GM19324 (cell line): ENCODE data around the gene MISFA.
"Not testable (repeated sequence)": the region's sequence is repeated elsewhere in the genome, so short reads cannot be mapped to it uniquely, and the experiment has no call there.

Source experiments
- ATAC-seq: cut with Tn5 transposase; IDR thresholded peaks from one replicate; pipeline ENCODE4 v1.9.1; 2021; ENCODE audit warnings: mild to moderate bottlenecking, moderate library complexity; ENCODE audit not compliant: unreplicated experiment, low FRiP score

MISFA gene

GRCh38 chr11:18599739-18600230 lies at the start of gene MISFA:
TSS of gene MISFA (plus strand) at chr11:18599789. CDS start at chr11:18599929, 140 bp downstream.
- ATAC-seq: no peak

- ATAC-seq: no peak
These were observed 36.4 kb upstream of the MISFA start for GRCh38 chr11:18563090-18563730.

DNA sequence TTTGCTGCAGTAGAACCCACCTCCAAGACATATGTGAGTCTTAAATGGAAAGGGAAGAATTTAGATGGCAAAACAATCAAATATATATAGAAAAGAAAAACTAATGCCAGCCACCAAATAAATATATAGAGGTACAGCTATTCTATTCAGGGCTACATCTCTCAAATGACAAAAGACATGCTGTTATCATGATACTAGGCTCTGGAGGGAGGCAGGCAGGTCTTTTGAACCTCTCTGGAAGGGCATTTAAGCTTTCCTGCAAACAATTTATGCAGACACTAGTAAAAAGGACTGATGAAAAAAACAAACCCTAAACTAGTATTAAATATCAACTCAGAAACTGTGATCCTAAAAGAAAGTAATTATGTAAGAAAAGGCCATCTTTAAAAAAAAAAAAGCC lies 35.4 kb upstream of the MISFA start:
- no peak for ATAC-seq

DNA sequence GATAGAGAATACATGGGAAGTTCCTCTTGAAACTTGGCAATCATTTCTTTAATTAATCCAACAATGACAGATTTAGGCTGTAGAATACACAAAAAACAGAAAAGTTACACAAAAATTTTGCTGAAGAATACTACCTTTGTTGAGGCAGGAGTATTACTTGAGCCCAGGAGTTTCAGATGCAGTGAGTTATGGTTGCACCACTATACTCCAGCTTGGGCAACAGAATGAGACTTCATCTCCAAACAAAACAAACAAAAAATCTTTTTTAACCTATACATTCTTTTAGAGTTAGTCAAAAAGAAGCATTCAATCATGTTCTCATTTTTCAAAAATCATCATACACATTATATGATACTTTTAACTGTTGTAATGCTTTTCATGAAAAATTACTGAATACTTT lies 33.2 kb upstream of the MISFA start:
- no peak for ATAC-seq

DNA sequence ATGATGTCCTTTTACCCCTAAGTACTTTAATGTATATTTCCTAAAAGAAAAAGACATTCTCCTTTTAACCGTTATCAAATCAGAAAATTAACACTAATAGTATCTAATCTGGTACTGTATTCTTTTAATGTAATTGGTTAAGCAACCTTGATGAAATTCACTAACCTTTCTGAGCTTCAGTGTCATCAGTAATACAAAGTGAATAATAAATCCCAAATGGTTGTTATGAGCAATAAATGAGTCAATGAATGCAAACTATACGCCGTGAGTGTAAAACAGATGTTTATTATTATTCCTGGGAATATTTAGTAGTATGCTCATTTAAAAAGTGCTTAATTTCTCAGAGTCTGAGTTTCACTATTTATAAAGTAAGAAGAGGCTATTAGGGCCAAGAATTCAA lies 32.5 kb upstream of the MISFA start:
- ATAC-seq: no peak

- ATAC-seq: no peak
These were observed 24.2 kb upstream of the MISFA start for GRCh38 chr11:18575361-18575760.

DNA sequence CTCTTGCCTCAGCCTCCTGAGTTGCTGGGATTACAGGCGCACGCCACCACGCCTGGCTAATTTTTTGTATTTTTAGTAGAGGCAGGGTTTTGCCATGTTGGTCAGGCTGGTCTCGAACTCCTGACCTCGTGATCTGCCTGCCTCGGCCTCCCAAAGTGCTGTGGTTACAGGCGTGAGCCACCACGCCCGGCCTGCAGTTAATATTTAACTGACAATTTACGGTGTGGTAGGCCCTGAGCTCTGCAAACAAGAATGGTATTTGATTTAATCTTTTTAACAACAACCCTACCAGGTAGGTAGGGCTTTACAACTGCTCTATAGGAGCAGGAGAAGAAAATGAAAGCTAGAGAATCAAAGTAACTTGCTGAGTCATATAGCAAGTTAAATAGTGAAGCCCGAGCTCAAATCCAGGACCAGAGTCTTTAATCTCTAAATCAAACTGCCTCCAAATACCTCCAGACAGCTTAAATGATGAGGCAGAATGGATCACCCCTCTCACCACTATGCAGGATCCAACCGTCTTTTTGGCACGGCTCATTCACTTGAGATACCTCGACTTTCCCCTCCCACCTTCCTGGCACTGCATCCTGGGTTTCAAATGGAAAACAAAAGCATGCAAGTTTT lies 20.5 kb upstream of the MISFA start:
- ATAC-seq: no peak

GRCh38 chr11:18580113-18580766 lies 19.3 kb upstream of the MISFA start:
- no peak for ATAC-seq

- ATAC-seq: no peak
These were observed 17.8 kb upstream of the MISFA start for GRCh38 chr11:18581825-18582224.

DNA sequence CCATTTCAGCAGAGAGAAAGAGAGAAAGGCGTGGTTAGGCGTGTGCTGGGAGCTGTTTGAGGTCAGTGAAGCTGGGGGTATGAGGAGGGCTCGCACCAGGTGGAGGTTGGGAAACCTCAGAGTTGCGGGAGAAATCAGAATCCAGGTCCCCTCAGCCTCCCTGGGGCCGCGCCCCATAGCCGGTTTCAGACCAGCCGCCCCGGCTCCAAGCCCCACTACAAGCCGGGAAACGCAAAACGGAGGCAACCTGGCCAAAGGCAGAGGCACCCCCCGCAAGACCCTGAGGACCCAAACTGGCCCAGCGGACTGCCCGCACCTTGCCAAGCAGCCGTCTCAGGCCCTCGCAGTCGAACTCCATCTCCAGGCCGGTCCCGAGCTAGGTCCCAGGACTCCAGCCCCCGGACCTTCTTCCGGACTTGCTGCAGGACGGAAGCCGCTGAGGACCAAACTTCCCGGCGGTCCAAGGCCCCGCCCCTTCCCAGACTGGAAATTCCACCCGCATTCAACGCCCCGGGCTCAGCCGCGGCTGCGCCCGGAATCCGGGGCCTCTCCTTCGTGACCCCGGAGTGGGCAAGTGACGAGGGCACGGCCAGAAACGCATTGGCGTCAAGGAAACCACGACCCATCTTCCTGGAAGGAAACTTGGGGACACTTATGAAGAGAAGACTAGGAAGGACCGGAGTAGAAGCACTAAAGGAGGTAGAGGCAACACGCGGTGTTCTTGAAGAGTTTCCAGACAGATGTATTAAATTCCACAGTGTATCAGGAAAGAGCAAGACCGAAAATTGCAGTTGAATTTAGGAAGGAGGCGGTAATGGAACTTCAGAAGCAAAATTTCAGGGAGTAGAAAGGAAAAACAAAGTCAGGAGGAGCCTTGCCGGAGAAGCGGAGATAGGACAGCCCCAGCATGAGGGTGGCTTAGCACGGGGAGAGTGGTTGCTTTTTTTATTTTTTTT lies 11.0 kb upstream of the MISFA start, which contains the start of gene UEVLD:
Gene UEVLD, minus strand, starts transcription at position 438 of the 956 bp plus-strand sequence. Its CDS starts 80 bp downstream, at position 358.
- ATAC-seq: peak; percentile 77

- ATAC-seq: no peak
These were observed 9.0 kb upstream of the MISFA start for GRCh38 chr11:18590571-18590970.

GRCh38 chr11:18594088-18594487 lies 5.5 kb upstream of the MISFA start:
- not testable (repeated sequence) for ATAC-seq

GRCh38 chr11:18594999-18595749 lies 4.4 kb upstream of the MISFA start:
- no peak for ATAC-seq

DNA sequence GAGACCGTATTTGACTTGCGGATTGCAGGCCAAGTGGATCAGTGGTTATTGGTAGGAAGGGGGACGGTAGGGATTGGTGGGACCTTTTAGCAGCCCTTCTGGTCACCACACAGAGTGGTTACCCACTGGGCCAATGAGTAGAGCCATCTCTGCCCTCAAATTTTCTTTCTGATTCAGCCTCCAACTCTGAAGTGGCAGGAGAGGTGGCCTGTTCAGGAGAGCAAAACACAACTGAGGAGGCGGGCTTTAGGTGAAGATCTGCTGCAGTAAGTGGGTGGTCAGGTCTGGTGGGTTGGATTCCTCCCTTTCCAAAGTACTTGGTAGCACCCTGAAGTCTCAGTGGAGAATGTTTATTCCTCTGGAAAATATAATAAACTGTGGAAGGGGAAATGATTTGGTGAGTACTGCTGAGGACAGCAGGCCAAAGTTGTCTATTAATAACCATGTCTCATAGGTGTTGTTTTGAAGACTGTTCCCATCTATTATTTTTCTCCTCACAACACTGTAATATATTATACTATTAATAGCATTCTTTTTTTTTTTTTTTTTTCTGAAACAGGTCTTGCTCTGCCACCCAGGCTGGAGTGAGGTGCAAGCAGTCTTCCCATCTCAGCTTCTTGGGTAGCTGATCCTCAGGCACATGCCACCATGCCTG lies 1.5 kb downstream of the MISFA start:
- ATAC-seq: no peak

DNA sequence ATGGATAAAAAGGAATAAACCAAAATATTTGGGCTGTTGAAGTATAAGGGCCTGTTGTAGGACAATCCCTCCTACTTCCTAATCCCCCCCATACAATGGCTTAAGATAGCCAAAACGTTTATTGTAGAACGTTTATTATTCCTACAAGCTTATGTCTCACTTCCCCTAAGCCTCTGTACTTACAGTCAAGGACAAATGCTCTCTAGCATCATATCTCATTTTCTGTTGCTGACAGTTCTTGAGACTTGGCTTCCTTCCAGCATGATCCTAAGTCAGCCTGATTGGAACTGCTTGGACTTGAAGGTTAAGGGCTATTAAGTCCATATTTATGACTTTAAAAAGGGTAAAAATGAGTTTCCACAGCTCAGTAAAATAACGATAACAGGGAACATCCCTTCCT lies 8.8 kb downstream of the MISFA start:
- no peak for ATAC-seq

DNA sequence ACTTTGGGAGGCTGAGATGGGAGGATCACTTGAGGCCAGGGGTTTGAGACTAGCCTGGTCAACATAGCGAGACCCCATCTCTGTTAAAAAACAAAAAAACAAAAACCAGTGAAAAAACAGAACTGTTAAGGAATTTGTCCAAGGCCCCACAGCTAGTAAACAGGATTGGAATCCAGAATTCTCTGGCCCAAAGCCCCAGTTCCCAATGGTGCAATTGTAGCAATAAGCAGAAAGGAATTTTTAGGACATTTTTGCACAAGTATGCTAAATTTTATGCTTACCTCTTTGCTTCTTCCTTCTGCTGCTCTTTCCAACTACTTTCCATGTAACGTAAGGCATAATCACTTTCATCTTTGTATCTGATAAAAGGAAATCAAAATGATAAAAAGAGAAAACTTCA lies 11.6 kb downstream of the MISFA start:
- no peak for ATAC-seq

- ATAC-seq: no peak
These were observed 12.8 kb downstream of the MISFA start for GRCh38 chr11:18612394-18612793.

- no peak for ATAC-seq
These were observed 15.1 kb downstream of the MISFA start for GRCh38 chr11:18614667-18615066.
